Measurements from ENCODE around the gene MICALL2. TPM values are rescaled to one million over a fixed set of nuclear protein-coding genes. Genes with fewer than 3 reads are reported as not detected.

The MICALL2 gene
- total RNA-seq, 1 donor from 2014 or later = 1.5 TPM

- intact Hi-C loops (cut with micrococcal nuclease) = no loop called here
These were observed 61.6 kb downstream of the MICALL2 start for GRCh38 chr7:1397491-1398327.

- intact Hi-C loops (cut with micrococcal nuclease) = no loop called here
These were observed 63.1 kb downstream of the MICALL2 start for GRCh38 chr7:1396195-1396594.

- intact Hi-C loops (cut with micrococcal nuclease) = no loop called here
These were observed 63.8 kb downstream of the MICALL2 start for GRCh38 chr7:1395211-1396070.

- intact Hi-C loops (cut with micrococcal nuclease) = no loop called here
These were observed 64.9 kb downstream of the MICALL2 start for GRCh38 chr7:1394371-1394770.

GRCh38 chr7:1393421-1393820 is 65.8 kb downstream of the MICALL2 start:
- intact Hi-C loops (cut with micrococcal nuclease) = no loop called here

- intact Hi-C loops (cut with micrococcal nuclease) = no loop called here
These were observed 66.7 kb downstream of the MICALL2 start for GRCh38 chr7:1392556-1392955.

- intact Hi-C loops (cut with micrococcal nuclease) = no loop called here
These were observed 67.8 kb downstream of the MICALL2 start for GRCh38 chr7:1391449-1391848.

- intact Hi-C loops (cut with micrococcal nuclease) = no loop called here
These were observed 70.5 kb downstream of the MICALL2 start for GRCh38 chr7:1388703-1389335.

GRCh38 chr7:1388021-1388702 is 71.1 kb downstream of the MICALL2 start:
- intact Hi-C loops (cut with micrococcal nuclease) = no loop called here

GRCh38 chr7:1387261-1387660 is 72.0 kb downstream of the MICALL2 start:
- intact Hi-C loops (cut with micrococcal nuclease) = no loop called here

- intact Hi-C loops (cut with micrococcal nuclease) = no loop called here
These were observed 72.5 kb downstream of the MICALL2 start for GRCh38 chr7:1386623-1387220.

GRCh38 chr7:1385809-1386622 is 73.3 kb downstream of the MICALL2 start:
- intact Hi-C loops (cut with micrococcal nuclease) = no loop called here

- intact Hi-C loops (cut with micrococcal nuclease) = no loop called here
These were observed 74.0 kb downstream of the MICALL2 start for GRCh38 chr7:1385086-1385808.

Other genes with a start within 250 kb of the MICALL2 start
- gene UNCX, start 226.6 kb downstream of the MICALL2 start, total RNA-seq = not detected in 2 replicates
- 76.7 and 81.2 TPM in 2 replicates for gene INTS1, start 44.9 kb upstream of the MICALL2 start, total RNA-seq
- gene MAFK, start 71.2 kb upstream of the MICALL2 start, total RNA-seq = 26.8 and 27.7 TPM in 2 replicates
- gene TMEM184A, start 96.7 kb upstream of the MICALL2 start, total RNA-seq = not detected in 2 replicates
- 33.3 and 37.8 TPM in 2 replicates for gene PSMG3, start 110.6 kb upstream of the MICALL2 start, total RNA-seq
- 0.16 and 0.20 TPM in 2 replicates for gene ELFN1, start 210.8 kb upstream of the MICALL2 start, total RNA-seq